Fibroblast of lung (primary cell): Measurements from ENCODE around the gene POLR3H. TPM values are rescaled to one million over a fixed set of nuclear protein-coding genes. Genes with fewer than 3 reads are reported as not detected.

Source experiments
- DNase-seq, 2 donors: peaks; one replicate each; pipeline versions ENCODE4 v3.0.0 to v3.0.0-alpha.2; 2010; ENCODE audit warnings: low read depth in 2 of 2
- H2AFZ ChIP-seq: 2 replicates; pipeline ENCODE4 v1.5.1; 2012; ENCODE audit warnings: low read length, control low read depth, inconsistent platforms
- H3K27ac ChIP-seq: 2 replicates; pipeline ENCODE4 v1.5.1; 2011; ENCODE audit warnings: low read length, control low read depth; ENCODE audit not compliant: insufficient read depth
- H3K27me3 ChIP-seq: 2 replicates; pipeline ENCODE4 v1.5.1; 2011; ENCODE audit warnings: mild to moderate bottlenecking, low read length; ENCODE audit not compliant: control insufficient read depth, insufficient read depth
- H3K36me3 ChIP-seq: 2 replicates; pipeline ENCODE4 v1.5.1; 2011; ENCODE audit warnings: low read length; ENCODE audit not compliant: control insufficient read depth, insufficient read depth
- H3K4me1 ChIP-seq: 2 replicates; pipeline ENCODE4 v1.5.1; 2011; ENCODE audit warnings: low read length; ENCODE audit not compliant: control insufficient read depth, insufficient read depth; ENCODE audit errors: extremely low read depth
- H3K4me2 ChIP-seq: 2 replicates; pipeline ENCODE4 v1.5.1; 2011; ENCODE audit warnings: low read length, control low read depth; ENCODE audit not compliant: insufficient read depth; ENCODE audit errors: extremely low read depth
- H3K4me3 ChIP-seq, 4 experiments: fragments of 200-600 bp in 1 of 4; sonication (generic) in 1 of 4; replicated peaks in 1 of 4; 2 replicates each; pipeline ENCODE4 v1.5.1; 2011 to 2016; ENCODE audit warnings: low read length in 4 of 4, low read depth in 3 of 4, mild to moderate bottlenecking in 3 of 4, control low read depth in 2 of 4, inconsistent platforms in 1 of 4, mixed read lengths in 1 of 4; ENCODE audit not compliant: insufficient read depth in 1 of 4; ENCODE audit errors: control extremely low read depth in 1 of 4
- H3K79me2 ChIP-seq: 2 replicates; pipeline ENCODE4 v1.5.1; 2012; ENCODE audit warnings: mild to moderate bottlenecking, low read length, inconsistent platforms; ENCODE audit not compliant: control insufficient read depth, insufficient read depth
- H3K9ac ChIP-seq: 2 replicates; pipeline ENCODE4 v1.5.1; 2011; ENCODE audit warnings: mild to moderate bottlenecking, low read length, control low read depth; ENCODE audit not compliant: insufficient read depth
- H3K9me3 ChIP-seq: 2 replicates; pipeline ENCODE4 v1.5.1; 2012; ENCODE audit warnings: low read depth, low read length; ENCODE audit not compliant: control insufficient read depth, insufficient read depth
- H4K20me1 ChIP-seq: 2 replicates; pipeline ENCODE4 v1.5.1; 2011; ENCODE audit warnings: low read length; ENCODE audit not compliant: control insufficient read depth, insufficient read depth; ENCODE audit errors: extremely low read depth
- CTCF ChIP-seq, 2 donors: IDR thresholded peaks in 1 of 2; conservative IDR thresholded peaks in 1 of 2; 1 replicate in 1 of 2; 2 replicates in 1 of 2; pipeline ENCODE4 v1.5.1; 2011 to 2012; ENCODE audit warnings: low read length in 2 of 2, control low read depth in 1 of 2, inconsistent platforms in 1 of 2, low read depth in 1 of 2, mild to moderate bottlenecking in 1 of 2
- EZH2 ChIP-seq: IDR thresholded peaks from 2 replicates; pipeline ENCODE4 v1.5.1; 2012; ENCODE audit warnings: low read length, control low read depth, mild to moderate bottlenecking; ENCODE audit errors: missing control alignments
- polyA plus RNA-seq, 2 donors: library from polyadenylated mRNA; depleted of rRNA in 1 of 2; stranded (reverse) in 1 of 2; unstranded in 1 of 2; fragments of >200 nt; gene quantifications; 2 replicates each; pipeline ENCODE4 v1.2.1, GENCODE V29; 2011 to 2012; ENCODE audit warnings: missing spikeins in 1 of 2
- total RNA-seq: library from RNA; depleted of rRNA; stranded (reverse); fragments of >200 nt; gene quantifications from 2 replicates; pipeline ENCODE4 v1.2.1, GENCODE V29; 2014

The POLR3H gene
- total and polyA plus RNA-seq, 2 donors (not counting 1 experiment from before 2014, with no cell fraction given) = 19.7 to 42.6 TPM

GRCh38 chr22:41500303-41500702 is 44.0 kb downstream of the POLR3H start:
- no peaks in the 10 kb centered on the region for H3K79me2 ChIP-seq
- DNase-seq = no peak
- peaks cover 7% of the 10 kb centered on the region for H3K36me3 ChIP-seq
- H4K20me1 ChIP-seq = no peaks in the 10 kb centered on the region
- H3K9me3 ChIP-seq = no peaks in the 10 kb centered on the region
- H3K4me1 ChIP-seq = no peaks in the 10 kb centered on the region
- no peak overlapping the region for H3K4me3 ChIP-seq
- H3K9ac ChIP-seq = no peak overlapping the region
- no peak for TF ChIP-seq CTCF (conservative IDR thresholded peaks at IDR 0.05 in 1 of 2, IDR thresholded peaks at IDR 0.05 in 1 of 2; ENCODE audit: low read depth in 1 of 2, low read length in 2 of 2)
- TF ChIP-seq EZH2 = no peak
- no peak overlapping the region for H3K4me2 ChIP-seq
- no peaks in the 10 kb centered on the region for H3K27me3 ChIP-seq
- no peak overlapping the region for H3K27ac ChIP-seq
- no peak overlapping the region for H2AFZ ChIP-seq

GRCh38 chr22:41499624-41500280 is 44.5 kb downstream of the POLR3H start:
- Histone ChIP-seq H3K4me1 (no peaks in the 10 kb centered on the region), H4K20me1 (no peaks in the 10 kb centered on the region), H3K9ac (no peak overlapping the region), H3K79me2 (no peaks in the 10 kb centered on the region), H3K4me2 (no peak overlapping the region), H2AFZ (no peak overlapping the region), H3K4me3 (no peak overlapping the region), H3K27ac (no peak overlapping the region), H3K36me3 (peaks cover 7% of the 10 kb centered on the region), H3K27me3 (no peaks in the 10 kb centered on the region), H3K9me3 (no peaks in the 10 kb centered on the region)
- TF ChIP-seq EZH2 = no peak
- no peak for TF ChIP-seq CTCF (conservative IDR thresholded peaks at IDR 0.05 in 1 of 2, IDR thresholded peaks at IDR 0.05 in 1 of 2; ENCODE audit: low read depth in 1 of 2, low read length in 2 of 2)
- no peak for DNase-seq

- H3K27ac ChIP-seq = no peak overlapping the region
- DNase-seq = no peak
- H3K4me2 ChIP-seq = no peak overlapping the region
- H3K27me3 ChIP-seq = no peaks in the 10 kb centered on the region
- H3K9ac ChIP-seq = no peak overlapping the region
- no peaks in the 10 kb centered on the region for H4K20me1 ChIP-seq
- H2AFZ ChIP-seq = no peak overlapping the region
- no peaks in the 10 kb centered on the region for H3K9me3 ChIP-seq
- no peak overlapping the region for H3K4me3 ChIP-seq
- no peaks in the 10 kb centered on the region for H3K4me1 ChIP-seq
- H3K36me3 ChIP-seq = peaks cover 7% of the 10 kb centered on the region
- no peaks in the 10 kb centered on the region for H3K79me2 ChIP-seq
- TF ChIP-seq CTCF (conservative IDR thresholded peaks at IDR 0.05 in 1 of 2, IDR thresholded peaks at IDR 0.05 in 1 of 2; ENCODE audit: low read depth in 1 of 2, low read length in 2 of 2) = no peak
- TF ChIP-seq EZH2 = no peak
Observed at GRCh38 chr22:41498303-41498835, 45.9 kb downstream of the POLR3H start.
